Lower lobe of right lung (tissue), 2 donors: ENCODE results near the gene PLCL1. TPM values are rescaled to one million over a fixed set of nuclear protein-coding genes. Genes with fewer than 3 reads are reported as not detected.
"Not testable (repeated sequence)": the region's sequence is repeated elsewhere in the genome, so short reads cannot be mapped to it uniquely, and the experiment has no call there.

Experiments
- ATAC-seq, 2 donors: fragments of 200-7000 bp; cut with Tn5 transposase; one replicate each; pipeline ENCODE4 v1.9.1; 2020 to 2022; ENCODE audit warnings: mild to moderate bottlenecking in 2 of 2, moderate library complexity in 2 of 2
- DNase-seq: peaks from one replicate; pipeline ENCODE4 v3.0.0-alpha.2; 2020
- H3K27ac ChIP-seq: fragments of 200-600 bp; one replicate; pipeline ENCODE4 v1.8.0; 2022
- H3K27me3 ChIP-seq: fragments of 200-600 bp; one replicate; pipeline ENCODE4 v1.8.0; 2022; ENCODE audit warnings: low read depth
- H3K36me3 ChIP-seq: fragments of 200-600 bp; one replicate; pipeline ENCODE4 v1.8.0; 2022; ENCODE audit warnings: mild to moderate bottlenecking
- H3K4me1 ChIP-seq: fragments of 200-600 bp; one replicate; pipeline ENCODE4 v1.8.0; 2022
- H3K4me3 ChIP-seq: fragments of 200-600 bp; one replicate; pipeline ENCODE4 v1.8.0; 2022; ENCODE audit warnings: mild to moderate bottlenecking
- H3K9me3 ChIP-seq: fragments of 200-600 bp; one replicate; pipeline ENCODE4 v1.8.0; 2022
- CTCF ChIP-seq: fragments of 200-600 bp; IDR thresholded peaks from one replicate; pipeline ENCODE4 v1.8.0; 2022; ENCODE audit warnings: antibody characterized with exemption, mild to moderate bottlenecking
- intact Hi-C: fragments of 100-400 bp; cut with DNase I; formaldehyde crosslinking; loops from one replicate; pipeline ENCODE4 v1.11.0; 2022
- total RNA-seq: library from RNA; stranded (reverse); fragmentation: NEBNext Ultra II Directional; extraction: Animal tissue kit (Norgen Biotek cat#: 25700); gene quantifications from one replicate; pipeline ENCODE4 v1.2.1, GENCODE V29; 2021
- donor health status: DM: no; HTN: yes; CAD: no; lungs with severe emphysema.

PLCL1 gene
- total RNA-seq, 1 donor from 2014 or later = 6.3 TPM

DNA sequence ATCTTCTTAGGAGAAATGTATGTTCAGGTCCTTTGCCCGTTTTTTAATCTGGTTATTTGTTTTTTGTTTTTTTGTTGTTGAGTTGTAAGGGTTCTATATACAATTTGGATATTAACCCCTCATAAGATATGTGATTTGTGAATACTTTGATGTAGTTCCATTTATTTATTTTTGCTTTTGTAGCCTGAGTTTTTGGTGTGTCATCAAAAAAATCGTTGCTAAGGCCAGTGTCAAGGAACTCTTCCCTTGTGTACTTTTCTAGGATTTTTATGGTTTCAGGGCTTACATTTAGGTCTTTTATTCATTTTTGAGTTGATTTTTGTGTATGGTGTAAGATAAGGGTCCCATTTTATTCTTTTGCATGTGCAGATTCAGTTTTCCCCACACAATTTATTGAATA lies 372.6 kb downstream of the PLCL1 start:
- no peak for ATAC-seq
- no peak for DNase-seq
- intact Hi-C loops = no loop called here

GRCh38 chr2:198178766-198179165 lies 374.4 kb downstream of the PLCL1 start:
- H3K27ac ChIP-seq = no peak overlapping the region
- no peaks in the 10 kb centered on the region for H3K4me1 ChIP-seq
- H3K4me3 ChIP-seq = no peak overlapping the region
- H3K9me3 ChIP-seq = peaks cover 7% of the 10 kb centered on the region
- H3K36me3 ChIP-seq = no peaks in the 10 kb centered on the region
- intact Hi-C loops = no loop called here
- ATAC-seq = no peak
- no peak for DNase-seq
- no peaks in the 10 kb centered on the region for H3K27me3 ChIP-seq
- no peak for TF ChIP-seq CTCF

More for the DNA sequence above, 372.6 kb downstream of the PLCL1 start:
- Histone ChIP-seq H3K4me1 (no peaks in the 10 kb centered on the region), H3K27ac (no peak overlapping the region), H3K36me3 (no peaks in the 10 kb centered on the region), H3K9me3 (peaks cover 7% of the 10 kb centered on the region), H3K27me3 (no peaks in the 10 kb centered on the region), H3K4me3 (no peak overlapping the region)
- no peak for TF ChIP-seq CTCF

- TF ChIP-seq CTCF = no peak
- Histone ChIP-seq H3K36me3 (no peaks in the 10 kb centered on the region), H3K9me3 (no peaks in the 10 kb centered on the region), H3K4me3 (no peak overlapping the region), H3K27ac (no peak overlapping the region), H3K27me3 (no peaks in the 10 kb centered on the region), H3K4me1 (no peaks in the 10 kb centered on the region)
- ATAC-seq = no peak
- DNase-seq = no peak
- intact Hi-C loops = no loop called here
Observed at GRCh38 chr2:198186257-198186656, 381.9 kb downstream of the PLCL1 start.

- H3K36me3 ChIP-seq = no peaks in the 10 kb centered on the region
- no peak for TF ChIP-seq CTCF
- intact Hi-C loops = no loop called here
- H3K27me3 ChIP-seq = no peaks in the 10 kb centered on the region
- no peaks in the 10 kb centered on the region for H3K4me1 ChIP-seq
- H3K9me3 ChIP-seq = no peaks in the 10 kb centered on the region
- ATAC-seq (no peak), DNase-seq (no peak)
- no peak overlapping the region for H3K4me3 ChIP-seq
- H3K27ac ChIP-seq = no peak overlapping the region
Observed at GRCh38 chr2:198187841-198188240, 383.4 kb downstream of the PLCL1 start.

GRCh38 chr2:198188982-198189381 lies 384.6 kb downstream of the PLCL1 start:
- Histone ChIP-seq H3K27me3 (no peaks in the 10 kb centered on the region), H3K27ac (no peak overlapping the region), H3K36me3 (no peaks in the 10 kb centered on the region), H3K9me3 (no peaks in the 10 kb centered on the region), H3K4me1 (no peaks in the 10 kb centered on the region), H3K4me3 (no peak overlapping the region)
- DNase-seq = no peak
- ATAC-seq = no peak
- intact Hi-C loops = no loop called here
- no peak for TF ChIP-seq CTCF

GRCh38 chr2:198191651-198192050 lies 387.3 kb downstream of the PLCL1 start:
- TF ChIP-seq CTCF = no peak
- H3K4me1 ChIP-seq = no peaks in the 10 kb centered on the region
- H3K27ac ChIP-seq = no peak overlapping the region
- H3K4me3 ChIP-seq = no peak overlapping the region
- DNase-seq (no peak), ATAC-seq (no peak)
- intact Hi-C loops = no loop called here
- no peaks in the 10 kb centered on the region for H3K9me3 ChIP-seq
- H3K36me3 ChIP-seq = no peaks in the 10 kb centered on the region
- no peaks in the 10 kb centered on the region for H3K27me3 ChIP-seq

DNA sequence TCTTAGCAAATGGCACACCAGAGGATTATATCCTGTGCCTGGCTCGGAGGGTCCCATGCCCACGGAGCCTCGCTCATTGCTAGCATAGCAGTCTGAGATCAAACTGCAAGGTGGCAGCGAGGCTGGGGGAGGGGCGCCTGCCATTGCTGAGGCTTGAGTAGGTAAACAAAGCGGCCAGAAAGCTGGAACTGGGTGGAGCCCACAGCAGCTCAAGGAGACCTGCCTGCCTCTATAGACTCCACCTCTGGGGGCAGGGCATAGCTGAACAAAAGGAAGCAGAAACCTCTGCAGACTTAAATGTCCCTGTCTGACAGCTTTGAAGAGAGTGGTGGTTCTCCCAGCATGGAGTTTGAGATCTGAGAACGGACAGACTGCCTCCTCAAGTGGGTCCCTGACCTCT lies 392.2 kb downstream of the PLCL1 start:
- H3K36me3 ChIP-seq, H3K9me3 ChIP-seq, intact Hi-C loops, H3K4me3 ChIP-seq, H3K4me1 ChIP-seq, ATAC-seq, H3K27me3 ChIP-seq, DNase-seq, H3K27ac ChIP-seq: not testable (repeated sequence)
